GM12872 (cell line): ENCODE results near the gene HDAC1.

Experiments used
- TF ChIP-seq, protein P1 (sequence below): IDR thresholded peaks from 3 replicates; pipeline ENCODE4 v1.5.1; 2011; ENCODE audit warnings: low read depth, mild to moderate bottlenecking, low read length, moderate library complexity; ENCODE audit not compliant: insufficient read depth

Gene HDAC1

DNA sequence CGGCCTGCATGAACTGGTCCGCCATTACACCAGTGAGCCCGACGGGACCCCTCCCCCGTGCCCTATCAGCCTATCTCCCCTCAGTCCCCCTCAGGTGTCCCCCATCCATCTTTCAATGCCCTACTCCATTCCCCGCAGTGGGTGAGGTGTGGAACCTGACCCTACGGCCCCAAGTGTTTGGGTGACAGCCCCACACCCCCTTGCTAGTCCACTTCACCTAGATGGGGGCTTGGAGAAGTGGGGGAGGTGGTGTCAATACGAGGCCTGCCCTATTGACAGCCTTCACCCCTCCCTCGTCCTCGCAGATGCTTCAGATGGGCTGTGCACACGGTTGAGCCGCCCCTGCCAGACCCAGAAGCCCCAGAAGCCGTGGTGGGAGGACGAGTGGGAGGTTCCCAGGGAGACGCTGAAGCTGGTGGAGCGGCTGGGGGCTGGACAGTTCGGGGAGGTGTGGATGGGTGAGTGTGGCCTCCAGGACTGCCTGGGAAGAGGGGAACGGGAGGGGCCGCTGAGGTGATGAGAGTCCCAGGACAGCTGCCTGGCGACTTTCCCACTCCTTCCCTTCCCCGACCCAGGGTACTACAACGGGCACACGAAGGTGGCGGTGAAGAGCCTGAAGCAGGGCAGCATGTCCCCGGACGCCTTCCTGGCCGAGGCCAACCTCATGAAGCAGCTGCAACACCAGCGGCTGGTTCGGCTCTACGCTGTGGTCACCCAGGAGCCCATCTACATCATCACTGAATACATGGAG is 15.7 kb upstream of the HDAC1 start:
- TF ChIP-seq, protein P1, sequence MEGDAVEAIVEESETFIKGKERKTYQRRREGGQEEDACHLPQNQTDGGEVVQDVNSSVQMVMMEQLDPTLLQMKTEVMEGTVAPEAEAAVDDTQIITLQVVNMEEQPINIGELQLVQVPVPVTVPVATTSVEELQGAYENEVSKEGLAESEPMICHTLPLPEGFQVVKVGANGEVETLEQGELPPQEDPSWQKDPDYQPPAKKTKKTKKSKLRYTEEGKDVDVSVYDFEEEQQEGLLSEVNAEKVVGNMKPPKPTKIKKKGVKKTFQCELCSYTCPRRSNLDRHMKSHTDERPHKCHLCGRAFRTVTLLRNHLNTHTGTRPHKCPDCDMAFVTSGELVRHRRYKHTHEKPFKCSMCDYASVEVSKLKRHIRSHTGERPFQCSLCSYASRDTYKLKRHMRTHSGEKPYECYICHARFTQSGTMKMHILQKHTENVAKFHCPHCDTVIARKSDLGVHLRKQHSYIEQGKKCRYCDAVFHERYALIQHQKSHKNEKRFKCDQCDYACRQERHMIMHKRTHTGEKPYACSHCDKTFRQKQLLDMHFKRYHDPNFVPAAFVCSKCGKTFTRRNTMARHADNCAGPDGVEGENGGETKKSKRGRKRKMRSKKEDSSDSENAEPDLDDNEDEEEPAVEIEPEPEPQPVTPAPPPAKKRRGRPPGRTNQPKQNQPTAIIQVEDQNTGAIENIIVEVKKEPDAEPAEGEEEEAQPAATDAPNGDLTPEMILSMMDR, result no peak

DNA sequence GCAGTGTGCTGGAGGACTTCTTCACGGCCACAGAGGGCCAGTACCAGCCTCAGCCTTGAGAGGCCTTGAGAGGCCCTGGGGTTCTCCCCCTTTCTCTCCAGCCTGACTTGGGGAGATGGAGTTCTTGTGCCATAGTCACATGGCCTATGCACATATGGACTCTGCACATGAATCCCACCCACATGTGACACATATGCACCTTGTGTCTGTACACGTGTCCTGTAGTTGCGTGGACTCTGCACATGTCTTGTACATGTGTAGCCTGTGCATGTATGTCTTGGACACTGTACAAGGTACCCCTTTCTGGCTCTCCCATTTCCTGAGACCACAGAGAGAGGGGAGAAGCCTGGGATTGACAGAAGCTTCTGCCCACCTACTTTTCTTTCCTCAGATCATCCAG is 6.2 kb upstream of the HDAC1 start:
- TF ChIP-seq, protein P1, result no peak

DNA sequence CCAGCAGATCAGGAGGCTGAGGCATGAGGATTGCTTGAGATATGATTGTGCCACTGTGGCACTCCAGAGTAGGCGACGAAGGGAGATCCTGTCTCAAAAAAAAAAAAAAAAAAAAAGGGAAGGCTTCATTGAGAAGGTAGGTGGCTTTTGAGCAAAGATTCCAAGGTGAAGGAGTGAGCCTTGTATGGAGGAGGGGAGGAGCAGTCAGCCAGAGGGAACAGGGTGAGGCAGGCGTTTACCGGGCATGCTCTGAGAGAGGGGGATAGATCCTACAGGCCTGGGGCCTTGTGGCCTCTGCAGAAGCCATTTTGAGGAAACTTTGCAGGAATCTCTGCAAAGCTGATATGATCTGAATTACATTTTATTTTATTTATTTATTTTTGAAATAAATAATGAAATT is 5.1 kb upstream of the HDAC1 start:
- TF ChIP-seq, protein P1, result no peak

DNA sequence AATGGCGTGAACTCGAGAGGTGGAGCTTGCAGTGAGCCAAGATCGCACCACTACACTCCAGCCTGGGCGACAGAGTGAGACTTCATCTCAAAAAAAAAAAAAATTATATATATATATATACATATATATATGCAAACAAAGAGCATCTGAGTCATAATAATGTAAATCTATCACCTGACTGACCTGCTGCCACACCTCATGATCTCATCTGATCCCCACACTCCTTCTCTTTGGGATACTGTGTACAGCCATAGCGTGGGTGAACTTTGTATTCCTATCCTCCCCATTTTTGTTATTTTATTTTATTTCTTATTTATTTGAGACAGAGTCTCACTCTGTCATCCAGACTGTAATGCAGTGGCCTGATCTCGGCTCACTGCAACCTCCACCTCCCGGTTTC is 2.6 kb upstream of the HDAC1 start:
- TF ChIP-seq, protein P1, result no peak

DNA sequence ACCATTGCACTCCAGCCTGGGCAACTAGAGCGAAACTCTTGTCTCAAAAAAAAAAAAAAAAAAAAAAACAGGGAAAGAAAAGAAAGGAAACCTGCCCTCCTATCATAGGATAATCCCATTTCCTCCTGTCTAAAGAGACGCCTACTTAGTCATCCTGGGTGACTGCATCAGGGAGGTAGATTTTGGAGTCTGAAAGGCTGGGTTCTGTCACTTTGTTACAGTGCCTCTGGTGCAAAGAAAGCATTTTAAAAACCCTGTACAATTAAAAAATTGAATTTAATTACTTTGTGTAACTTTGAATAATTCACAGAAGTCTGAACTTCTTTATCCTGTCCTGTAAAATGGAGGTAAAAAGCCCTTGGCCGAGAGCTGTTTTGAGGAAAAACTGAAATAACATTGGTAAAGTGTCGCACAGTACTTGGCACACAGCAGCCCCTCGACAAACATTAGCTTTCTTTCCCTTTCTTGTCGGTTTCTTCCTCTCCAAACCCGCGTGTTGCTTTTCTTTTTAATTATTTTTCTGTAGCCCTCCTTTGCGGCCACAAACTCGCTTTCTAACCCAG is 657 bp upstream of the HDAC1 start:
- TF ChIP-seq, protein P1, result no peak

DNA sequence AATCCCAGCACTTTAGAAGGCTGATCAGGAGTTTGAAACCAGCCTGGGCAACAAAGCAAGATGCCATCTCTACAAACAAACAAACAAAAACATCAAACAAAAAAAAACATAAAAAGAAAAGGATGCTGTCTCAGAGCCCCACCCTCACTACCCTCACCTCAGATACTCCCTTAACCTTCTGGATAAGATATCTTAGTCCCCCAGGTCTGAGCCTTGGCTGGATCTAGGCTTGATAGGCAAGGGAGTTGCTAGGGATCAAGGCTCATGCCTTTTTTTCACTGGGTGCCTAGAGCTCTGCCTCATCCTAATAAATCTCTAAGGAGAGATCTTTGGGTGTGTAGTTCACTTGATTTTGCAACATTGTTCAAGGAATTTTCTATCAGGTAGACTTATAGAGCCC is 7.4 kb downstream of the HDAC1 start:
- TF ChIP-seq, protein P1, result no peak

DNA sequence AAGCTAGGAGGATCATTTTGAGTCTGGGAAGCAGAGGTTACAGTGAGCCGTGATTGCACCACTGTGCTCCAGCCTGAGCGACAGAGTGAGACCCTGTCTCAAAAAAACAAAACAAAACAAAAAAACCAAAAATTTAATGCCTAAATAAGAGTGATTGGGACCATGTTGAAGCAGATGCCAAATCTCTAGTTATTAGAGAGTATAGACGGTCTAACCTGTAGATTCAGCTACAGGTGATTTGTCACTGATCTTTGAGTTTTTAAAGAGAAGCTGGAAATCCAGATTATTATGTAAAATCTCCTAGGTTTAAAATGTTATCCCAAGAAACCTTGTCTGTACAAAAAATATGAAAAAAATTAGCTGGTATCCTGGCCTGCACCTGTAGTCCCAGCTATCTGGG is 11.5 kb downstream of the HDAC1 start:
- TF ChIP-seq, protein P1, result no peak
